Caco-2 (cell line): ENCODE data around the gene PTPRN2. TPM values are rescaled to one million over a fixed set of nuclear protein-coding genes. Genes with fewer than 3 reads are reported as not detected.

ENCODE experiments used
- BruUV-seq: library from RNA; stranded (reverse); fragments of 400-500 nt; replicated peaks from 2 replicates; lab custom pipeline; 2021; lab: Mats Ljungman, UMichigan
- CTCF ChIA-PET: fragments of 300-600 bp; sonication (Branson Sonifier 250); formaldehyde crosslinking; loops from one replicate; lab custom pipeline; 2022; ENCODE audit warnings: antibody characterized with exemption; lab: Charles Lee
- POLR2A ChIA-PET: fragments of 300-600 bp; sonication (Branson Sonifier 250); formaldehyde crosslinking; loops from one replicate; lab custom pipeline; 2022; ENCODE audit warnings: antibody characterized with exemption; lab: Charles Lee
- DNase-seq, 2 experiments: peaks; one replicate each; pipeline versions ENCODE4 v3.0.0 to v3.0.0-alpha.2; 2020 to 2022
- H3K27me3 ChIP-seq: replicated peaks from 2 replicates; pipeline ENCODE4 v1.6.0; 2011; ENCODE audit warnings: low read length; ENCODE audit not compliant: control insufficient read depth, insufficient read depth
- H3K36me3 ChIP-seq: 2 replicates; pipeline ENCODE4 v1.5.1; 2011; ENCODE audit warnings: low read length; ENCODE audit not compliant: control insufficient read depth, insufficient read depth
- H3K4me1 ChIP-seq: fragments of 250-450 bp; sonication (Bioruptor Pico); 2 replicates; pipeline ENCODE4 v1.5.1; 2020; ENCODE audit warnings: mild to moderate bottlenecking
- H3K4me3 ChIP-seq: 2 replicates; pipeline ENCODE4 v1.5.1; 2011; ENCODE audit warnings: low read depth, mild to moderate bottlenecking, control low read depth, low read length
- H3K9me3 ChIP-seq: fragments of 250-450 bp; sonication (Bioruptor Pico); 2 replicates; pipeline ENCODE4 v1.5.1; 2020; ENCODE audit warnings: mild to moderate bottlenecking, moderate library complexity
- H3K27ac Mint-ChIP-seq: one replicate; pipeline ENCODE4 v1.8.0; 2022; ENCODE audit warnings: mixed read lengths; ENCODE audit not compliant: unreplicated experiment
- H3K27me3 Mint-ChIP-seq: one replicate; pipeline ENCODE4 v1.8.0; 2022; ENCODE audit warnings: mixed read lengths; ENCODE audit not compliant: insufficient read depth, unreplicated experiment
- H3K36me3 Mint-ChIP-seq: one replicate; pipeline ENCODE4 v1.8.0; 2022; ENCODE audit warnings: mild to moderate bottlenecking, mixed read lengths; ENCODE audit not compliant: insufficient read depth, unreplicated experiment
- H3K4me1 Mint-ChIP-seq: one replicate; pipeline ENCODE4 v1.8.0; 2022; ENCODE audit warnings: low read depth, mixed read lengths; ENCODE audit not compliant: unreplicated experiment
- H3K4me3 Mint-ChIP-seq: one replicate; pipeline ENCODE4 v1.8.0; 2022; ENCODE audit warnings: mild to moderate bottlenecking, moderate library complexity, mixed read lengths; ENCODE audit not compliant: unreplicated experiment
- H3K9me3 Mint-ChIP-seq: one replicate; pipeline ENCODE4 v1.8.0; 2022; ENCODE audit warnings: mixed read lengths; ENCODE audit not compliant: unreplicated experiment
- intact Hi-C: fragments of 100-400 bp; cut with micrococcal nuclease; formaldehyde crosslinking; loops from one replicate; pipeline ENCODE4 v1.10.0; 2022; ENCODE audit not compliant: unreplicated experiment
- total RNA-seq: library from RNA; stranded (reverse); gene quantifications from 2 replicates; pipeline ENCODE4 v1.2.3, GENCODE V29; 2022
- TF ChIP-seq, protein P1 (sequence below), 2 experiments: fragments of 200-600 bp in 1 of 2; IDR thresholded peaks; 1 replicate in 1 of 2; 2 replicates in 1 of 2; pipeline versions ENCODE4 v1.5.1 to v1.8.0; 2011 to 2022; ENCODE audit warnings: antibody characterized with exemption in 1 of 2, control low read depth in 1 of 2, inconsistent platforms in 1 of 2, low read depth in 1 of 2, low read length in 1 of 2, mild to moderate bottlenecking in 1 of 2, moderate library complexity in 1 of 2; ENCODE audit not compliant: insufficient read depth in 1 of 2, severe bottlenecking in 1 of 2, unreplicated experiment in 1 of 2

The PTPRN2 gene
- total RNA-seq, 1 experiment from 2014 or later, result 1.4 TPM

DNA sequence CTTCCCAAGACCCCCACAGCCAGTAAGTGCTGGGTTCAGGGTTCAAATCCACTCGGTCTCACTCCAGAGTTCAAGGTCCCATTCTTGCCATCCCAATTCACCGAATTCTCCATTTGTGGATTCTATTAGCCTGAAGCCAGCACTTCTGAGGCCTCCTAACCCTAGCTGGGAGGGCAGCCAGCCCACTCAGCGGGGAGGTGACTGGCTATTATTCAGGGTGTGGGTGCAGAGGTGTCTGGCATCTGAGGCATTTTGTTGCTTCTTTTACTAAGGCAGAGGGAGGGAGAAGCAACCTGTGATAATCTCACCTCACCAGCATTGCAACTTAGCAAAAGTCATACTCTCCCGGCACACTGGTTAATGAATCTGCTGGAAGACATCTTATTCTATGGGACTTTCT is 8.7 kb upstream of the PTPRN2 start:
- intact Hi-C loops, result no loop called here
- no peak overlapping the region for H3K27ac Mint-ChIP-seq
- Histone ChIP-seq H3K9me3 (peaks cover 23% of the 10 kb centered on the region), H3K4me3 (no peak overlapping the region), H3K36me3 (no peaks in the 10 kb centered on the region), H3K27me3 (no peaks in the 10 kb centered on the region), H3K4me1 (no peaks in the 10 kb centered on the region)
- peaks cover 4% of the 10 kb centered on the region for H3K36me3 Mint-ChIP-seq
- no peak for DNase-seq
- CTCF ChIA-PET, result no interaction called here
- no TSS peak for BruUV-seq
- H3K9me3 Mint-ChIP-seq, result no peaks in the 10 kb centered on the region
- H3K27me3 Mint-ChIP-seq, result no peaks in the 10 kb centered on the region
- H3K4me3 Mint-ChIP-seq, result no peak overlapping the region
- H3K4me1 Mint-ChIP-seq, result no peaks in the 10 kb centered on the region
- POLR2A ChIA-PET, result no interaction called here
- TF ChIP-seq, protein P1, sequence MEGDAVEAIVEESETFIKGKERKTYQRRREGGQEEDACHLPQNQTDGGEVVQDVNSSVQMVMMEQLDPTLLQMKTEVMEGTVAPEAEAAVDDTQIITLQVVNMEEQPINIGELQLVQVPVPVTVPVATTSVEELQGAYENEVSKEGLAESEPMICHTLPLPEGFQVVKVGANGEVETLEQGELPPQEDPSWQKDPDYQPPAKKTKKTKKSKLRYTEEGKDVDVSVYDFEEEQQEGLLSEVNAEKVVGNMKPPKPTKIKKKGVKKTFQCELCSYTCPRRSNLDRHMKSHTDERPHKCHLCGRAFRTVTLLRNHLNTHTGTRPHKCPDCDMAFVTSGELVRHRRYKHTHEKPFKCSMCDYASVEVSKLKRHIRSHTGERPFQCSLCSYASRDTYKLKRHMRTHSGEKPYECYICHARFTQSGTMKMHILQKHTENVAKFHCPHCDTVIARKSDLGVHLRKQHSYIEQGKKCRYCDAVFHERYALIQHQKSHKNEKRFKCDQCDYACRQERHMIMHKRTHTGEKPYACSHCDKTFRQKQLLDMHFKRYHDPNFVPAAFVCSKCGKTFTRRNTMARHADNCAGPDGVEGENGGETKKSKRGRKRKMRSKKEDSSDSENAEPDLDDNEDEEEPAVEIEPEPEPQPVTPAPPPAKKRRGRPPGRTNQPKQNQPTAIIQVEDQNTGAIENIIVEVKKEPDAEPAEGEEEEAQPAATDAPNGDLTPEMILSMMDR (IDR thresholded peaks at IDR 0.05; ENCODE audit: insufficient read depth in 1 of 2, low read depth in 1 of 2, low read length in 1 of 2, severe bottlenecking in 1 of 2, unreplicated experiment in 1 of 2), result no peak

DNA sequence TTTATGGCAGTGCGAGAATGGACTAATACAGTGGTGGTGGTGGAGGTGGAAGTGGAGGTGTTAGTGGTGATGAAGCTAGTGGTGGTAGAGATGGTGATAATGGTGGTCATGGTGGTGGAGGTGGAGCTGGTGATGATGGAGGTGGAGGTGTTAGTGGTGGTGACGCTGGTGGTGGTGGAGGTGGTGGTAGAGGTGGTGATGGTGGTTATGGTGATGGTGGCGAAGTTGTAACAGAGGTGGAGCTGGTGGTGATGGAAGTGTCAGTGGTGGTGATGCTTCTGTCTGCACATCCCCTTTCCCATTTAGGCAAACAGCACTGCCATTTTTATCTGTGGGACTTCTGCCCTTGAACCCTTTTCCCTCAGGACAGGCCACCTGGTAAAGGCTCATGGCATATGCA is 7.4 kb upstream of the PTPRN2 start:
- CTCF ChIA-PET, result no interaction called here
- no peaks in the 10 kb centered on the region for H3K36me3 Mint-ChIP-seq
- Histone ChIP-seq H3K9me3 (peaks cover 23% of the 10 kb centered on the region), H3K27me3 (no peaks in the 10 kb centered on the region), H3K4me3 (no peak overlapping the region), H3K36me3 (no peaks in the 10 kb centered on the region), H3K4me1 (peaks cover 9% of the 10 kb centered on the region)
- DNase-seq, result no peak
- H3K4me3 Mint-ChIP-seq, result no peak overlapping the region
- TF ChIP-seq, protein P1 (IDR thresholded peaks at IDR 0.05; ENCODE audit: insufficient read depth in 1 of 2, low read depth in 1 of 2, low read length in 1 of 2, severe bottlenecking in 1 of 2, unreplicated experiment in 1 of 2), result no peak
- BruUV-seq, result no TSS peak
- POLR2A ChIA-PET, result no interaction called here
- H3K27me3 Mint-ChIP-seq, result no peaks in the 10 kb centered on the region
- H3K27ac Mint-ChIP-seq, result no peak overlapping the region
- H3K9me3 Mint-ChIP-seq, result no peaks in the 10 kb centered on the region
- intact Hi-C loops, result no loop called here
- no peaks in the 10 kb centered on the region for H3K4me1 Mint-ChIP-seq

DNA sequence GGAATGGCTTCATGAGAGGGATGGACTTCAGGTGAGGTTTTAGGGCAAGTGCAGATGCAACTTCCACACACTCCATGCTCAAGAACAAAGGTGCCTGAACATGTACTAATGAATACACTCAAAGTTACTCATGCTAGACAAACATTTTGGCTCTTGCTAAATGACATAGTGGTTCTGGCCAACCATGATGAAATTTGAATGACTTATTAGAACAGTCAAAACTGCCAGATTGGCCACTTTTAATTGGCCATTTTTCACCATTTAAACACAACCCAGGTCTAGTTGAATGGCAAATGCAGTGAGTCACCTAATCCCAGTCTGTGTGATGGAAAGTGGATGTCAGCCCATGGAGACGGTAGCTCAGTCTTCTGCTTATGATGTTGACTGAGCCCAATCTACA is 4.9 kb upstream of the PTPRN2 start:
- H3K4me3 Mint-ChIP-seq, result no peak overlapping the region
- Histone ChIP-seq H3K27me3 (no peaks in the 10 kb centered on the region), H3K4me3 (no peak overlapping the region), H3K9me3 (peaks cover 23% of the 10 kb centered on the region), H3K36me3 (no peaks in the 10 kb centered on the region), H3K4me1 (peaks cover 11% of the 10 kb centered on the region)
- intact Hi-C loops, result no loop called here
- H3K27me3 Mint-ChIP-seq, result no peaks in the 10 kb centered on the region
- no peaks in the 10 kb centered on the region for H3K36me3 Mint-ChIP-seq
- ChIA-PET CTCF (no interaction called here), POLR2A (no interaction called here)
- no peak for DNase-seq
- H3K9me3 Mint-ChIP-seq, result no peaks in the 10 kb centered on the region
- no peaks in the 10 kb centered on the region for H3K4me1 Mint-ChIP-seq
- BruUV-seq, result no TSS peak
- TF ChIP-seq, protein P1 (IDR thresholded peaks at IDR 0.05; ENCODE audit: insufficient read depth in 1 of 2, low read depth in 1 of 2, low read length in 1 of 2, severe bottlenecking in 1 of 2, unreplicated experiment in 1 of 2), result no peak
- no peak overlapping the region for H3K27ac Mint-ChIP-seq
